H9 (cell line): ENCODE data around the gene LEF1. TPM values are rescaled to one million over a fixed set of nuclear protein-coding genes. Genes with fewer than 3 reads are reported as not detected.

Source experiments
- DNase-seq: peaks from one replicate; pipeline ENCODE4 v3.0.0-alpha.2; 2017
- H2AFZ ChIP-seq: one replicate; pipeline ENCODE4 v1.6.1; 2013; ENCODE audit warnings: mild to moderate bottlenecking, low read length, control low read depth, moderate library complexity
- H2AK5ac ChIP-seq: 2 replicates; pipeline ENCODE4 v1.6.1; 2013; ENCODE audit warnings: low read length, control low read depth, mixed read lengths; ENCODE audit not compliant: insufficient read length
- H2BK120ac ChIP-seq: one replicate; pipeline ENCODE4 v1.6.1; 2013; ENCODE audit warnings: low read depth, mild to moderate bottlenecking, low read length, control low read depth, inconsistent platforms; ENCODE audit not compliant: poor library complexity, severe bottlenecking
- H2BK12ac ChIP-seq: 2 replicates; pipeline ENCODE4 v1.6.1; 2013; ENCODE audit warnings: low read length, control low read depth, mixed read lengths, low read depth; ENCODE audit not compliant: insufficient read length
- H2BK15ac ChIP-seq: 2 replicates; pipeline ENCODE4 v1.6.1; 2013; ENCODE audit warnings: low read depth, low read length, control low read depth
- H2BK20ac ChIP-seq: one replicate; pipeline ENCODE4 v1.6.1; 2013; ENCODE audit warnings: low read depth, mild to moderate bottlenecking, low read length, control low read depth, inconsistent platforms; ENCODE audit not compliant: poor library complexity, severe bottlenecking
- H2BK5ac ChIP-seq: 2 replicates; pipeline ENCODE4 v1.6.1; 2013; ENCODE audit warnings: low read length, control low read depth, mixed read lengths; ENCODE audit not compliant: insufficient read length
- H3K14ac ChIP-seq: 2 replicates; pipeline ENCODE4 v1.6.1; 2013; ENCODE audit warnings: low read length, control low read depth; ENCODE audit not compliant: insufficient read depth
- H3K18ac ChIP-seq: 2 replicates; pipeline ENCODE4 v1.6.1; 2013; ENCODE audit warnings: low read depth, mild to moderate bottlenecking, mixed read lengths, low read length, control low read depth; ENCODE audit not compliant: insufficient read length
- H3K23ac ChIP-seq: 2 replicates; pipeline ENCODE4 v1.6.1; 2013; ENCODE audit warnings: low read length, control low read depth, mixed read lengths, low read depth; ENCODE audit not compliant: insufficient read length
- H3K23me2 ChIP-seq: 2 replicates; pipeline ENCODE4 v1.6.1; 2013; ENCODE audit warnings: low read depth, mild to moderate bottlenecking, mixed read lengths, low read length, control low read depth; ENCODE audit not compliant: insufficient read length, poor library complexity, severe bottlenecking
- H3K27ac ChIP-seq: 2 replicates; pipeline ENCODE4 v1.5.1; 2013; ENCODE audit warnings: low read length, control low read depth, mixed read lengths, low read depth; ENCODE audit not compliant: insufficient read length
- H3K27me3 ChIP-seq: 2 replicates; pipeline ENCODE4 v1.6.1; 2013; ENCODE audit warnings: low read length, control low read depth, inconsistent platforms; ENCODE audit not compliant: insufficient read depth
- H3K4ac ChIP-seq: 2 replicates; pipeline ENCODE4 v1.6.1; 2013; ENCODE audit warnings: low read depth, mild to moderate bottlenecking, control low read depth, inconsistent platforms, low read length, moderate library complexity
- H3K4me1 ChIP-seq: 2 replicates; pipeline ENCODE4 v1.6.1; 2013; ENCODE audit warnings: low read length, control low read depth, inconsistent platforms; ENCODE audit not compliant: insufficient read depth
- H3K4me2 ChIP-seq: 2 replicates; pipeline ENCODE4 v1.6.1; 2013; ENCODE audit warnings: low read length, control low read depth, mixed read lengths; ENCODE audit not compliant: insufficient read length, insufficient read depth
- H3K56ac ChIP-seq: 2 replicates; pipeline ENCODE4 v1.6.1; 2013; ENCODE audit warnings: low read depth, mild to moderate bottlenecking, mixed read lengths, low read length, control low read depth; ENCODE audit not compliant: insufficient read length
- H3K79me1 ChIP-seq: 2 replicates; pipeline ENCODE4 v1.6.1; 2013; ENCODE audit warnings: low read depth, mild to moderate bottlenecking, moderate library complexity, low read length, control low read depth, inconsistent platforms; ENCODE audit not compliant: insufficient read depth, poor library complexity, severe bottlenecking
- H3K79me2 ChIP-seq: 2 replicates; pipeline ENCODE4 v1.6.1; 2013; ENCODE audit warnings: low read length, control low read depth, inconsistent platforms; ENCODE audit not compliant: insufficient read depth
- H3K9ac ChIP-seq: 2 replicates; pipeline ENCODE4 v1.6.1; 2013; ENCODE audit warnings: low read length, control low read depth, mixed read lengths; ENCODE audit not compliant: insufficient read length; ENCODE audit errors: extremely low read depth
- H3K9me3 ChIP-seq: one replicate; pipeline ENCODE4 v1.6.1; 2013; ENCODE audit warnings: low read depth, low read length, inconsistent platforms; ENCODE audit not compliant: control insufficient read depth
- H3T11ph ChIP-seq: one replicate; pipeline ENCODE4 v1.6.1; 2013; ENCODE audit warnings: mild to moderate bottlenecking, low read length, control low read depth, inconsistent platforms
- H4K20me1 ChIP-seq: one replicate; pipeline ENCODE4 v1.6.1; 2013; ENCODE audit not compliant: control insufficient read depth, insufficient read length, insufficient read depth
- H4K5ac ChIP-seq: 2 replicates; pipeline ENCODE4 v1.6.1; 2013; ENCODE audit warnings: low read depth, mild to moderate bottlenecking, mixed read lengths, low read length, control low read depth; ENCODE audit not compliant: insufficient read length
- H4K8ac ChIP-seq: replicated peaks from 2 replicates; pipeline ENCODE4 v1.6.1; 2013; ENCODE audit warnings: low read length, control low read depth, mixed read lengths, low read depth; ENCODE audit not compliant: insufficient read length
- H4K91ac ChIP-seq: 2 replicates; pipeline ENCODE4 v1.6.1; 2013; ENCODE audit warnings: low read depth, mild to moderate bottlenecking, moderate library complexity, mixed read lengths, low read length, control low read depth; ENCODE audit not compliant: insufficient read length
- H3K27ac Mint-ChIP-seq, 3 experiments: 2 replicates in 2 of 3; 3 replicates in 1 of 3; pipeline ENCODE4 v1.8.0; 2020 to 2021; ENCODE audit warnings: mixed read lengths in 3 of 3, mild to moderate bottlenecking in 1 of 3, moderate library complexity in 1 of 3
- H3K27me3 Mint-ChIP-seq: 2 replicates; pipeline ENCODE4 v1.8.0; 2021; ENCODE audit warnings: low read depth, mild to moderate bottlenecking, moderate library complexity, mixed read lengths
- H3K36me3 Mint-ChIP-seq, 3 experiments: 2 replicates in 2 of 3; 3 replicates in 1 of 3; pipeline ENCODE4 v1.8.0; 2020 to 2021; ENCODE audit warnings: low read depth in 3 of 3, mixed read lengths in 3 of 3; ENCODE audit not compliant: insufficient read depth in 1 of 3
- H3K4me1 Mint-ChIP-seq, 2 experiments: 2 replicates each; pipeline ENCODE4 v1.8.0; 2020; ENCODE audit warnings: mixed read lengths in 2 of 2
- H3K4me3 Mint-ChIP-seq, 2 experiments: 2 replicates in 1 of 2; 3 replicates in 1 of 2; pipeline ENCODE4 v1.8.0; 2020 to 2021; ENCODE audit warnings: mild to moderate bottlenecking in 2 of 2, mixed read lengths in 2 of 2, moderate library complexity in 1 of 2
- H3K9me3 Mint-ChIP-seq, 2 experiments: 2 replicates in 1 of 2; 3 replicates in 1 of 2; pipeline ENCODE4 v1.8.0; 2020; ENCODE audit warnings: mild to moderate bottlenecking in 2 of 2, mixed read lengths in 2 of 2, moderate library complexity in 1 of 2
- WGBS: extraction: QIAGEN DNeasy Blood & Tissue Kit; methylation state at CpG from one replicate; pipeline ENCODE4 v1.1.7; 2013; ENCODE audit warnings: missing lambda C conversion rate, low lambda C conversion rate, mixed read lengths; ENCODE audit not compliant: insufficient read length; ENCODE audit errors: extremely low coverage; 5-methylcytosine and 5-hydroxymethylcytosine counted together
- total RNA-seq: library from RNA; stranded (reverse); gene quantifications from 2 replicates; pipeline ENCODE4 v1.2.1, GENCODE V29; 2021
- TF ChIP-seq, protein P1 (sequence below): fragments of 200-600 bp; sonication (generic); conservative IDR thresholded peaks from 3 replicates; pipeline ENCODE4 v1.8.0; 2021; ENCODE audit warnings: antibody characterized with exemption, mild to moderate bottlenecking

The LEF1 gene
- total RNA-seq, 1 experiment from 2014 or later, result 2.5 TPM

DNA sequence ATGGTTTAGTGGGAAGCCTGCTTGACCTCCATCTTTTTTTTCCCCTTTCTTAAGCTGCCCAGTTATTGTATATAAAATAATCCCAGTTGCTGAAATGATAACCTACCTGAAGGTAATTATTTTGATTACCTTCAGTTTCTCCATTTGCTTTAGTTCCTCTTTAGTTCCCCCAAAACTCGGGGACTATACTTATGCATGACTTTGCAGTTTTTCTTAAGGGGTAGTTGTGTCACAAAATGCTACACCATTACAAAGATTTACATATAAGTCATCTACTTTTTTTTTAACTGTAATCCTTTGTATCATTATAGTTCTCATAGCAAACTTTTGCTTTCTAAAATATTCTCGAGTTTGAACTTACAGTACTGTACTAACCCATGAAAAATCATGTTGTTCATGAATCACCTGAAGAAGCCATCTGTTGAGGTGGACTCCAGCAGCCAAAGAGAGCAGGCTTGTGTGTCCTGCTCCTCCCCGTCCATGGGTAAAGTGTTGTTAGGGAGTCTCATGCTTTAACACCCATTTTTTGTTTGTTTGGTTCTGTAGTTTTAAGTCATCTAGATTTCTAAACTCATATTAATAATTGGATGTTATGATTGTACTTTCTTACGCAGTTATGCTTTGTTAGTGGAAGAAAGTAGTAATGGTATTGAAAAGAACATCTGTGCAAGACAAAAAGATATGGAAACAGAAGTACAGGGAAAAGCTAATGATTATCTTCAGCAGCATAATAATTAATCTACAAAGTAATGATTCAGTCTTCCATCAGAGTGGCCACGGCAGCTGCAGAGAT lies 144.5 kb downstream of the LEF1 start:
- Histone ChIP-seq H4K20me1 (no peaks in the 10 kb centered on the region), H3K23me2 (no peaks in the 10 kb centered on the region), H4K8ac (no peak overlapping the region), H3K56ac (no peak overlapping the region), H3K79me2 (no peaks in the 10 kb centered on the region), H3K4me2 (no peak overlapping the region), H3K9ac (no peak overlapping the region), H4K91ac (no peak overlapping the region), H3K4me1 (no peaks in the 10 kb centered on the region), H4K5ac (no peak overlapping the region), H3K79me1 (no peaks in the 10 kb centered on the region), H3K9me3 (no peaks in the 10 kb centered on the region), H2BK20ac (no peak overlapping the region), H3T11ph (no peak overlapping the region), H3K27ac (no peak overlapping the region), H2BK12ac (no peak overlapping the region), H3K23ac (no peak overlapping the region), H2AFZ (no peak overlapping the region), H3K4ac (no peak overlapping the region), H2BK120ac (no peak overlapping the region), H3K18ac (no peak overlapping the region), H2BK5ac (no peak overlapping the region), H2BK15ac (no peak overlapping the region), H3K14ac (no peak overlapping the region), H3K27me3 (no peaks in the 10 kb centered on the region), H2AK5ac (no peak overlapping the region)
- Mint-ChIP-seq H3K4me1 (peaks cover 3 to 4% of the 10 kb centered on the region in 2 experiments; a peak in 3 of 4 replicates), H3K9me3 (no peaks in the 10 kb centered on the region), H3K36me3 (peaks cover 26 to 71% (median 61%) of the 10 kb centered on the region in 3 experiments), H3K27me3 (no peaks in the 10 kb centered on the region), H3K4me3 (no peak overlapping the region), H3K27ac (no peak overlapping the region)
- TF ChIP-seq, protein P1, sequence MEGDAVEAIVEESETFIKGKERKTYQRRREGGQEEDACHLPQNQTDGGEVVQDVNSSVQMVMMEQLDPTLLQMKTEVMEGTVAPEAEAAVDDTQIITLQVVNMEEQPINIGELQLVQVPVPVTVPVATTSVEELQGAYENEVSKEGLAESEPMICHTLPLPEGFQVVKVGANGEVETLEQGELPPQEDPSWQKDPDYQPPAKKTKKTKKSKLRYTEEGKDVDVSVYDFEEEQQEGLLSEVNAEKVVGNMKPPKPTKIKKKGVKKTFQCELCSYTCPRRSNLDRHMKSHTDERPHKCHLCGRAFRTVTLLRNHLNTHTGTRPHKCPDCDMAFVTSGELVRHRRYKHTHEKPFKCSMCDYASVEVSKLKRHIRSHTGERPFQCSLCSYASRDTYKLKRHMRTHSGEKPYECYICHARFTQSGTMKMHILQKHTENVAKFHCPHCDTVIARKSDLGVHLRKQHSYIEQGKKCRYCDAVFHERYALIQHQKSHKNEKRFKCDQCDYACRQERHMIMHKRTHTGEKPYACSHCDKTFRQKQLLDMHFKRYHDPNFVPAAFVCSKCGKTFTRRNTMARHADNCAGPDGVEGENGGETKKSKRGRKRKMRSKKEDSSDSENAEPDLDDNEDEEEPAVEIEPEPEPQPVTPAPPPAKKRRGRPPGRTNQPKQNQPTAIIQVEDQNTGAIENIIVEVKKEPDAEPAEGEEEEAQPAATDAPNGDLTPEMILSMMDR, result no peak
- no CpG with 5 or more reads among the region's 5 CpGs for WGBS
- no peak for DNase-seq
